Measurements from ENCODE around the gene CTXND2. TPM values are rescaled to one million over a fixed set of nuclear protein-coding genes. Genes with fewer than 3 reads are reported as not detected.

Gene CTXND2
- total and polyA plus RNA-seq, 9 donors = not detected

DNA sequence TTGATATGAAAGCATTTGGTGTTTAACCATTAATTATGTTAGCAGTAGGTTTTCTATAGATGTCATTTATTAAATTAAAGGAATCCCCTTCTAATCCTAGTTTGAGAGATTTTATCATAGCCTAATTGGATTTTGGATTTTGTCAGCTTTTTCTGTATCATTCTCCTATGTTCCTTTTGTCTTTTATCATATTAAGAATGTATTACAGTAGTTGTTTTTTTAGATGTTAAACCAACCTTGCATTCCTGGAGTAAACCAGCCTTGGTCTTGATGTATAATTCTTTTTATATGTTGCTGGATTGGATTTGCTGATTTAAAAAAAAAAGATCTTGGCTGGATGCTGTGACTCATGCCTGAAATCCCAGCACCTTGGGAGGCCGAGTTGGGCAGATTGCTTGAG lies 44.8 kb downstream of the CTXND2 start:
- TF ChIP-seq POLR2A (IDR thresholded peaks at IDR 0.05) (no peak), EP300 (IDR thresholded peaks at IDR 0.05) (no peak)
- TF ChIP-seq, protein P1, sequence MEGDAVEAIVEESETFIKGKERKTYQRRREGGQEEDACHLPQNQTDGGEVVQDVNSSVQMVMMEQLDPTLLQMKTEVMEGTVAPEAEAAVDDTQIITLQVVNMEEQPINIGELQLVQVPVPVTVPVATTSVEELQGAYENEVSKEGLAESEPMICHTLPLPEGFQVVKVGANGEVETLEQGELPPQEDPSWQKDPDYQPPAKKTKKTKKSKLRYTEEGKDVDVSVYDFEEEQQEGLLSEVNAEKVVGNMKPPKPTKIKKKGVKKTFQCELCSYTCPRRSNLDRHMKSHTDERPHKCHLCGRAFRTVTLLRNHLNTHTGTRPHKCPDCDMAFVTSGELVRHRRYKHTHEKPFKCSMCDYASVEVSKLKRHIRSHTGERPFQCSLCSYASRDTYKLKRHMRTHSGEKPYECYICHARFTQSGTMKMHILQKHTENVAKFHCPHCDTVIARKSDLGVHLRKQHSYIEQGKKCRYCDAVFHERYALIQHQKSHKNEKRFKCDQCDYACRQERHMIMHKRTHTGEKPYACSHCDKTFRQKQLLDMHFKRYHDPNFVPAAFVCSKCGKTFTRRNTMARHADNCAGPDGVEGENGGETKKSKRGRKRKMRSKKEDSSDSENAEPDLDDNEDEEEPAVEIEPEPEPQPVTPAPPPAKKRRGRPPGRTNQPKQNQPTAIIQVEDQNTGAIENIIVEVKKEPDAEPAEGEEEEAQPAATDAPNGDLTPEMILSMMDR (IDR thresholded peaks at IDR 0.05) = no peak
- no peak for DNase-seq
- no peaks in the 10 kb centered on the region for H3K4me1 ChIP-seq (ENCODE audit: insufficient read depth)
- no peaks in the 10 kb centered on the region for H3K27me3 ChIP-seq
- no peak overlapping the region for H3K27ac ChIP-seq
- peaks cover 0 to 5% of the 10 kb centered on the region in 2 donors for H3K9me3 ChIP-seq
- no peak overlapping the region for H3K4me3 ChIP-seq
- WGBS, 3 donors = 97 to 100% (median 98%) methylated on average over 1 of the region's 1 CpG
- intact Hi-C loops (cut with DNase I) = no loop called here
- peaks cover 3% of the 10 kb centered on the region for H3K36me3 ChIP-seq

DNA sequence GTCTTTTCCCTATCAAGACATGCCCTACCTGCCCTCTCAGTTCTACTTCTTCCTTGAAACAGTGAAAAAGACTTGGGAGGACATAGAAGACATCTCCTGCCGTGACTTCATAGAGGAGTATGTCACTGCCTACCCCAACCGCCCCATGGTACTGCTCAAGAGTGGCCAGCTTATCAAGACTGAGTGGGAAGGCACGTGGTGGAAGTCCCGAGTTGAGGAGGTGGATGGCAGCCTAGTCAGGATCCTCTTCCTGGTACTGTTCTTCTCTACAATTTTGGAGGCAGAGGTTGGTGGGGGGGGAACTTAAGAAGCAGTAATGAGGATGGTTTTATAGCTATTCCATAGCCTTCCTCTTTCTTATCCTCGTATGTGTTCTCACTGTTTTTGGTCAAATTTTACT lies 57.9 kb downstream of the CTXND2 start:
- no peak overlapping the region for H3K27ac ChIP-seq
- no peak for DNase-seq
- WGBS, 3 donors = 60 to 74% (median 69%) methylated on average over 5 of the region's 5 CpGs

DNA sequence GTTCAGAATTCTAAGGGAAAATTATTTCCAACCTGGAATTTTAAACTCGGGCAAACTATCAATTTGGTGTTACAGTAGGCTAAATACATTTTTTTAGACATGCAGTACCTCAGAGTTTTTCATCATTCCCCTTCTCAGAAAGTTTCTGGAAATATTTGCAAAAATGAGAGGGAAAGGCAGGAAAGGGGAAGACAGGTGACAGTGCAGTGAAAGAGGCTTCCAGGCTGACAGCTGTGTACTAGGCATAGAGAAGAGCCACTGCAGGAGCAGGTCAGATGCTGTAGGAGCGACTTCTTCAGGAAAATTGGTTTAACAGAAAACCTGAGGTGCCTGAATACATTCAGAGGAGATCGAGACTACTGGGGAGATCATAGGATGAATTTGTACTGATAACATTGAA lies 67.8 kb downstream of the CTXND2 start:
- TF ChIP-seq EP300 (IDR thresholded peaks at IDR 0.05) (no peak), POLR2A (IDR thresholded peaks at IDR 0.05) (no peak)
- TF ChIP-seq, protein P1 (IDR thresholded peaks at IDR 0.05) = no peak
- Histone ChIP-seq H3K36me3 (no peaks in the 10 kb centered on the region), H3K9me3 (no peaks in the 10 kb centered on the region), H3K4me1 (ENCODE audit: insufficient read depth) (no peaks in the 10 kb centered on the region), H3K4me3 (no peak overlapping the region), H3K27ac (no peak overlapping the region), H3K27me3 (no peaks in the 10 kb centered on the region)
- no peak for DNase-seq
- WGBS, 3 donors = 80 to 85% (median 83%) methylated on average over 3 of the region's 3 CpGs
- intact Hi-C loops (cut with DNase I) = no loop called here

More for the DNA sequence above, 57.9 kb downstream of the CTXND2 start:
- Histone ChIP-seq H3K4me1 (ENCODE audit: insufficient read depth) (no peaks in the 10 kb centered on the region), H3K27me3 (no peaks in the 10 kb centered on the region), H3K4me3 (no peak overlapping the region), H3K9me3 (no peaks in the 10 kb centered on the region), H3K36me3 (no peaks in the 10 kb centered on the region)
- TF ChIP-seq EP300 (IDR thresholded peaks at IDR 0.05) (no peak), POLR2A (IDR thresholded peaks at IDR 0.05) (no peak)
- TF ChIP-seq, protein P1 (IDR thresholded peaks at IDR 0.05) = no peak
- intact Hi-C loops (cut with DNase I) = no loop called here

DNA sequence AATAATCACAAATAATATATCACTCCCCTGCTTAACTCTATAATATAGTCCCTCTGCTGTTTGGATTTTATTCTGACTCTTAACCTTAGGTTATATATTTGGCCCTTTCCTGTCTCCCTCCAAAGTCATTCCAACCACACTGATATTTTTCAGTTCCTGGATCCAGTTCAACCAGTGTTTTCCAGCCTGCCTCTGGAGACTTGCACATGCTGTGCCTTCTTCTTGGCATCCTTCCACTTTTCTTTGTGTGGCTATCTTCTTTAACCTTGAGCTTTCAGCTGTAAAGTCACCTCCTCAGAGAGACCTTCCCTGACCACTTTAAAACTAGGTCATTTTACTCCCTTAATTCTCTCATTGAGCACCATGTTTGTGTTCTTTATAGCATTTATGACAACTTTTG lies 68.3 kb downstream of the CTXND2 start:
- no peaks in the 10 kb centered on the region for H3K27me3 ChIP-seq
- DNase-seq = no peak
- no peaks in the 10 kb centered on the region for H3K4me1 ChIP-seq (ENCODE audit: insufficient read depth)
- no peak overlapping the region for H3K27ac ChIP-seq
- H3K36me3 ChIP-seq = no peaks in the 10 kb centered on the region
- no peaks in the 10 kb centered on the region for H3K9me3 ChIP-seq
- TF ChIP-seq, protein P1 (IDR thresholded peaks at IDR 0.05) = no peak
- TF ChIP-seq EP300 (IDR thresholded peaks at IDR 0.05) = no peak
- no peak for TF ChIP-seq POLR2A (IDR thresholded peaks at IDR 0.05)
- intact Hi-C loops (cut with DNase I) = no loop called here
- no peak overlapping the region for H3K4me3 ChIP-seq

DNA sequence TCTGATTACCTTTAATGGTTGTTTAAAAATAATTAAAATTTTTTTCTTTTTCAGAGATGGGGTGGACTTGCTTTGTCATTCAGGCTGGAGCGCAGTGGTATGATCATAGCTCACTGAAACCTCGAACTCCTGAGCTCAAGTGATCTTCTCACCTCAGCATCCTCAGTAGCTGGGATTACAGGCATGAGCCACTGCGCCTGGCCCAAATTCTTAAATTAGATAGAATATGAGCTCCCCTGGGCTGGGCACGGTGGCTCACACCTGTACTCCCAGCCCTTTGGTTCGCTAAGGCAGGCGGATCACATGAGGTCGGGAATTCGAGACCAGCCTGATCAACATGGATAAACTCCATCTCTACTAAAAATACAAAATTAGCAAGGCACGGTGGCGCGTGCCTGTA lies 70.7 kb downstream of the CTXND2 start:
- DNase-seq = no peak
- intact Hi-C loops (cut with DNase I) = no loop called here
- no peaks in the 10 kb centered on the region for H3K36me3 ChIP-seq

More for the DNA sequence above, 70.7 kb downstream of the CTXND2 start:
- H3K4me3 ChIP-seq = no peak overlapping the region
- TF ChIP-seq EP300 (IDR thresholded peaks at IDR 0.05) (no peak), POLR2A (IDR thresholded peaks at IDR 0.05) (no peak)
- TF ChIP-seq, protein P1 (IDR thresholded peaks at IDR 0.05) = no peak
- 94 to 97% (median 96%) methylated on average over 11 of the region's 11 CpGs for WGBS, 3 donors
- H3K27me3 ChIP-seq = no peaks in the 10 kb centered on the region
- H3K4me1 ChIP-seq (ENCODE audit: insufficient read depth) = no peaks in the 10 kb centered on the region
- no peaks in the 10 kb centered on the region for H3K9me3 ChIP-seq
- no peak overlapping the region for H3K27ac ChIP-seq
